Karpas-422 (cell line): ENCODE results near the gene MRTFA. TPM values are rescaled to one million over a fixed set of nuclear protein-coding genes. Genes with fewer than 3 reads are reported as not detected.
"Not testable (repeated sequence)": the region's sequence is repeated elsewhere in the genome, so short reads cannot be mapped to it uniquely, and the experiment has no call there.

Experiments used
- DNase-seq: peaks from one replicate; pipeline ENCODE4 v3.0.0-alpha.2; 2015
- H2AFZ ChIP-seq: fragments of 200-600 bp; sonication (generic); 2 replicates; pipeline ENCODE4 v1.6.1; 2014; ENCODE audit warnings: antibody characterized with exemption, low read length, mixed read lengths
- H3K27ac ChIP-seq: fragments of 200-600 bp; sonication (generic); 2 replicates; pipeline ENCODE4 v1.5.1; 2014; ENCODE audit warnings: mild to moderate bottlenecking, low read length, moderate library complexity
- H3K27me3 ChIP-seq: fragments of 200-600 bp; sonication (generic); 2 replicates; pipeline ENCODE4 v1.6.1; 2014; ENCODE audit warnings: low read length, mixed read lengths
- H3K36me3 ChIP-seq: fragments of 200-600 bp; sonication (generic); 2 replicates; pipeline ENCODE4 v1.6.1; 2014; ENCODE audit warnings: low read length, mixed read lengths; ENCODE audit not compliant: insufficient read depth
- H3K4me1 ChIP-seq: fragments of 200-600 bp; sonication (generic); 2 replicates; pipeline ENCODE4 v1.6.1; 2014; ENCODE audit warnings: mild to moderate bottlenecking, low read length, mixed read lengths
- H3K4me2 ChIP-seq: fragments of 200-600 bp; sonication (generic); 2 replicates; pipeline ENCODE4 v1.6.1; 2014; ENCODE audit warnings: low read length, low read depth, mild to moderate bottlenecking; ENCODE audit not compliant: poor library complexity, severe bottlenecking
- H3K4me3 ChIP-seq: fragments of 200-600 bp; sonication (generic); 2 replicates; pipeline ENCODE4 v1.5.1; 2014; ENCODE audit warnings: mild to moderate bottlenecking, antibody characterized with exemption, low read length, mixed read lengths
- H3K79me2 ChIP-seq: fragments of 200-600 bp; sonication (generic); 2 replicates; pipeline ENCODE4 v1.6.1; 2014; ENCODE audit warnings: mild to moderate bottlenecking, low read length, mixed read lengths
- H3K9ac ChIP-seq: fragments of 200-600 bp; sonication (generic); 2 replicates; pipeline ENCODE4 v1.6.0; 2014; ENCODE audit warnings: low read length
- H3K9me2 ChIP-seq: fragments of 200-600 bp; sonication (generic), shearing (Covaris generic); replicated peaks from 2 replicates; pipeline ENCODE4 v1.6.0; 2014; ENCODE audit warnings: mild to moderate bottlenecking, low read length, moderate library complexity; ENCODE audit not compliant: insufficient read depth
- H3K9me3 ChIP-seq: fragments of 300-700, 200-600 bp; sonication (generic); 2 replicates; pipeline ENCODE4 v1.6.1; 2014; ENCODE audit warnings: low read length, mixed read lengths
- H4K20me1 ChIP-seq: fragments of 200-600 bp; sonication (generic); 2 replicates; pipeline ENCODE4 v1.6.1; 2014; ENCODE audit warnings: mild to moderate bottlenecking, antibody characterized with exemption, low read length, low read depth; ENCODE audit not compliant: insufficient read depth
- total RNA-seq: library from RNA; depleted of rRNA; stranded (reverse); fragments of >200 nt; shearing (Covaris generic); gene quantifications from 2 replicates; pipeline ENCODE4 v1.2.3, GENCODE V29; 2014; ENCODE audit warnings: low replicate concordance

Gene MRTFA
- total RNA-seq, 1 experiment from 2014 or later: 37.2 TPM

DNA sequence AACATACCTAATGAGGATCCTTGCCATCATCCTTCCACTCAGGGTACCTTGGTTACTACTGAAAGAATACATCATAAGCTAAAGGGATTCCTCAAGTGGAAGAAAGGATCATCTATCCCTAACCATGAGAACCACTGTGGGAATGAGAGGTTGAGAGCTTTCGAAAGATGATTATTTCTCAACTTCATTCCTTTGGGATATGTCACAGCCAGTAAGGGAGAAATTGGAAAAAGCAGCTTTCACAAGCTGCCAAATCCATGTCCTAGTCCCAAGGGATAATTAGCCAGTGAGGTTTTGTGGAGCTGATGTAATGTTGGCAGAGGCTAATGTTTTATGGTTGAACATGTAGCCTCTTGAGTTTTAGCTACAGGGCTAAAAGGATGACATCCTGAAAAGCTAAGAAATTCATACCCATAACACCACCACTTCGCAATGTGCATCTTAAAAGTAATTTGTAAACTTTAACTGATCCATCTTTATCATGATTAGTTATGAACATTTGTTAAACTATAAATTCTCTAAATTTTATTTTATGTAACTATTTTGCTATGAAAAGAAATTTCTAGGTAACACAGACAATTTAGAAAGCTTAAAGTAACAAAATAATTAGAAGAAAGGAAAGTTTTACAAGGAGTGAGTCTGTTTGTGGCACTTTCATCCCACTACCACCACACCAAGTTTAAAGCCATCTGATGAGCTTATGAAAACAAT lies 123.9 kb downstream of the MRTFA start:
- Histone ChIP-seq H3K27me3 (no peaks in the 10 kb centered on the region), H3K9me2 (no peaks in the 10 kb centered on the region), H4K20me1 (no peaks in the 10 kb centered on the region), H3K4me1 (peaks cover 46% of the 10 kb centered on the region), H3K36me3 (no peaks in the 10 kb centered on the region), H2AFZ (no peak overlapping the region), H3K4me3 (no peak overlapping the region), H3K79me2 (peaks cover 40% of the 10 kb centered on the region), H3K27ac (no peak overlapping the region), H3K4me2 (no peak overlapping the region), H3K9me3 (no peaks in the 10 kb centered on the region), H3K9ac (no peak overlapping the region)
- no peak for DNase-seq

DNA sequence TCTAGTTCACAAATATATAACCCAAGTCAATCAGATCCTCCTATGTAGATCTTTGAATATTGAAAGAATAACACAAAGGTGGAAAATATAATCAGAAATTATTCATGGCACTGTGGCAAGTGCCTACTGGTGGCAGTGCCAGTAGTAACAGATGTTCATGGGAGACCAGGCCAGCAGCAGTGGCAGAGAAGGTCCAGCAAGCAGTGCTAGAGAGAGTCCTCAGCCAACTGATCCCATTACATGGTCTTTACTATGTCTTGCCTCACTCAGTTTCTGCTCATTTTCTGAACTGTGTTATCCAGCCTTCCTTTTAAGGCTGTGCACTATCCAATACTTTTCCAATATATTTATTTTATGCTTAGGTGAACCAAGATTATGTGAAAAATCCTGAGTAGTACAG lies 124.9 kb downstream of the MRTFA start:
- Histone ChIP-seq H3K4me1 (peaks cover 52% of the 10 kb centered on the region), H3K27ac (no peak overlapping the region), H3K9me2 (no peaks in the 10 kb centered on the region), H3K9me3 (no peaks in the 10 kb centered on the region), H3K4me2 (no peak overlapping the region), H2AFZ (no peak overlapping the region), H3K36me3 (no peaks in the 10 kb centered on the region), H3K27me3 (no peaks in the 10 kb centered on the region), H4K20me1 (no peaks in the 10 kb centered on the region), H3K4me3 (no peak overlapping the region), H3K79me2 (peaks cover 41% of the 10 kb centered on the region), H3K9ac (no peak overlapping the region)
- no peak for DNase-seq

DNA sequence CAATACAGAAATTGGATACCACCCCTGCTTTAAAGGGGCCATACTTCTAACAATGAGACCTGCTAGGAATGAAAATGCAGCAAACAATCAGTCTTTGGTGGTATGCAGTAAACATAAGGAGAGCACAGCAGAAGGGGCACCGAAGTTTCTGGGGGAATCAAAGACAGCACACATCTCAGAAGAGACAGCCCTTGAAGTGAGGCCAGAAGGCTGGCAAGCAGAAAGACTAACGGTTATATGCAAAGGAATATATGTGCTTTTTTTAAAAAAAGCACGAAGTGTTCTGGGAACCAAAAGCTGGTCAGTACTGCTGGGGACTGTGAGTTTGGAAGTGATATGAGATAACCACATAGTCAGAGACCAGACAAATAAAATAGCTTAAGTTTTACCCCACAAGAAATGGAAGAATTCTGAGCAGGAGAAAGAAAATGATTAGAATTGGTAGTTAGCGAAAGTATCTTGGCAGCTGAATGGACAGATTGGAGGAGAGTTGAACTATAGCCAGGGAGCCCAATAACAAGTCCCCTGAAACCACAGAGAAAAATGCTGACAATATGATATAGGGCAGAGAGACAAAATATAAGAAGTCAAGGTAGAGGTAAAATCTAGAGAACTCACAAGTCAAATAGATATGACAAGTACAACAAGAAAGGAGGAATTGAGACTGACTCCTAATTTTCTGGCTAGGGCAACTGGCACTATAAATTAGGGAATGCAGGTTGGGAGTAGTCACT lies 125.7 kb downstream of the MRTFA start:
- Histone ChIP-seq H3K4me1 (peaks cover 57% of the 10 kb centered on the region), H3K9me3 (no peaks in the 10 kb centered on the region), H3K36me3 (no peaks in the 10 kb centered on the region), H4K20me1 (no peaks in the 10 kb centered on the region), H3K27me3 (no peaks in the 10 kb centered on the region), H3K4me3 (no peak overlapping the region), H3K4me2 (peak overlapping the region; percentile 1), H3K9ac (no peak overlapping the region), H2AFZ (no peak overlapping the region), H3K79me2 (peaks cover 39% of the 10 kb centered on the region), H3K9me2 (no peaks in the 10 kb centered on the region), H3K27ac (peak overlapping the region; percentile 62)
- DNase-seq: no peak

DNA sequence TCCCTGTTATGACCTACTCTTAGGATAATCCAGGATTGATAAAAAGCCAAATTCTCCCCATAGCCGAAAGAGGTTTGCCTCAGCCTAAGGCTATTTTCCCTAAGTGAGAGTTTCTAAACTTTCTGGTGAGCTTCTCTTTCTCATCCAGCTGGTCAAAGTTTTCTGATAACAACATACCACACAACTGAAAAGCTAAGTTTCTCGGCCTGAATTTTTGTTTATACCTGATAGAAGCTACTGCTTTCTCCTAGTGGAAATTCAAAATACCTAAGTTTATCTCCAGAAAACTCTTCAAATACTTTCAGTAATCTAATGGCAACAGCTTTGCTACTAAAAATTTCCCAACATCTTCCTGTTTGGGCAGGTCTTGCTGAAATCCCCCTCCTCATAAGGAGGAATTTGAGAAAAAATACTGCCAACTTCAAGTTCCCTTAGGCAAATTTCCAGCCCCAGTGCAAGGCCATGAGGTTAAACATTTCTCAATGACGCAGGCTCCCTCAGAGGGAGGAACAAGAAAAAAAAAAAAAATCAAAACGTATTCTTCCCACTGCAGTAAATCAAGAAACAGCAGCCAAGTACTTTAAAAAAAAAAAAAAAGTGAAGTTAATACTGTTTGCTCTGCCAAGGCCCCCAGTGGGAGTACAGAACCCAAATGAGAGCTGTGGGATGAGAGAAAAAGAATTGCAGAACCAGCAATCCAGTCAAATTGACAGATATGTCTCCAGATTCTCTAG lies 127.0 kb downstream of the MRTFA start:
- Histone ChIP-seq H3K4me2 (peak overlapping the region; percentile 22), H3K4me1 (peaks cover 66% of the 10 kb centered on the region), H3K4me3 (no peak overlapping the region), H3K9ac (peak overlapping the region; percentile 28; the same call in 1 of the 2 replicates), H3K9me2 (no peaks in the 10 kb centered on the region), H3K79me2 (peaks cover 42% of the 10 kb centered on the region), H2AFZ (no peak overlapping the region), H3K36me3 (no peaks in the 10 kb centered on the region), H4K20me1 (no peaks in the 10 kb centered on the region), H3K9me3 (no peaks in the 10 kb centered on the region), H3K27me3 (no peaks in the 10 kb centered on the region), H3K27ac (peak overlapping the region; percentile 62; the same call in 1 of the 2 replicates)
- DNase-seq: no peak

DNA sequence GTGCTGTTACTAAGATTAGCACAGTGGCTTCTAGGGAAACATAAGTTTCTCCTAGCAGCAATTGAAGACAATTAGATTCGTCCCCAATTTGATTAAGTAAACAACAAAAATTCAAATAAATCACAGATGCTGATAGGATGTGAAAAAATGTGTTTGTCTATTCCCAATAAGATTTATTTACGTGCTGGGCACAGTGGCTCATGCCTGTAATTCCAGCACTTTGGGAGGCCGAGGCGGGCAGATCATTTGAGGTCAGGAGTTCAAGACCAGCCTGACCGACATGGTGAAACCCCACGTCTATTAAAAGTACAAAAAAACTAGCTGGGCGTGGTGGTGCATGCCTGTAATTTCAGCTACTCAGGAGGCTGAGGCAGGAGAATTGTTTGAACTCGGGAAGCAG lies 128.5 kb downstream of the MRTFA start:
- H3K4me1 ChIP-seq: peaks cover 72% of the 10 kb centered on the region
- not testable (repeated sequence) for H4K20me1 ChIP-seq, H3K4me3 ChIP-seq, DNase-seq, H2AFZ ChIP-seq, H3K27me3 ChIP-seq, H3K9me3 ChIP-seq, H3K36me3 ChIP-seq, H3K9ac ChIP-seq, H3K9me2 ChIP-seq
- H3K27ac ChIP-seq: peak overlapping the region; percentile 48; the same call in 1 of the 2 replicates
- peaks cover 48% of the 10 kb centered on the region for H3K79me2 ChIP-seq
- peak overlapping the region; percentile 40 for H3K4me2 ChIP-seq

DNA sequence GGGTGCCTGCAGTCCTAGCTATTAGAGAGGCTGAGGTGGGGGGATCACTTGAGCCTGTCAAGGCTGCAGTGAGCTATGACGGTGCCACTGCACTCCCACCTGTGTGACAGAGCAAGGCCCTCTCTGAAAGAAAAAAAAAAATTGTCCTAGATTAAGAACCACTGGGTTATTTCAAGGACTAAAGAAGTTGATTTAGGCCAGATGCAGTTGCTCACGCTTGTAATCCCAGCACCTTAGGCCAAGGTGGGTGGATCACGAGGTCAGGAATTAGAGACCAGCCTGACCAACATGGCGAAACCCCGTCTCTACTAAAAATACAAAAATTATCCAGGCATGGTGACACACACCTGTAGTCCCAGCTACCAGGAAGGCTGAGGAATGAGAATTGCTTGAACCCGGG lies 129.0 kb downstream of the MRTFA start:
- Histone ChIP-seq H3K4me3 (no peak overlapping the region), H3K9ac (0 out of 2 replicates have a peak overlapping the region, but pooled peaks have one; percentile 12), H2AFZ (no peak overlapping the region), H3K9me2 (no peaks in the 10 kb centered on the region), H3K9me3 (no peaks in the 10 kb centered on the region), H4K20me1 (no peaks in the 10 kb centered on the region), H3K4me1 (peaks cover 72% of the 10 kb centered on the region), H3K79me2 (peaks cover 50% of the 10 kb centered on the region), H3K27ac (peak overlapping the region; percentile 48), H3K27me3 (no peaks in the 10 kb centered on the region), H3K36me3 (no peaks in the 10 kb centered on the region), H3K4me2 (peak overlapping the region; percentile 40)
- peak; percentile 49 for DNase-seq

DNA sequence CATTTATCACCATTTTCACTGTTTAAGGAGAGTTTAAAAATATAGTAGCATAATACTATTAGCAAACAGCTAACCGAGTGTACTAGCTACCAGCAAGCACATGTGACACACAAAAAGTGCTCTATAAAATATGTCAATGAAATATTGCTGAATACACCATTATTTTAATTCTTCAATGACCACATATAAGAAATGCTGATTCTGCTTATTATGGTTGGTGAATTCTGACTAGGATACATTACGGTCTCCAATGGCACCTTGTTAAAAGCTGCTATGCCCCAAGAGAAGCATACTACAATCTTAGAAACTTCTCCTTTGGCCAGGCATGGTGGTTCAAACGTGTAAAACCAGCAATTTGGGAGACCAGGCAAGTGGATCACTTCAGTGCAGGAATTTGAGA lies 129.8 kb downstream of the MRTFA start:
- no peak overlapping the region for H3K4me2 ChIP-seq

More for the DNA sequence above, 129.8 kb downstream of the MRTFA start:
- Histone ChIP-seq H3K27me3 (no peaks in the 10 kb centered on the region), H3K9ac (no peak overlapping the region), H3K27ac (peak overlapping the region; percentile 48), H3K9me2 (no peaks in the 10 kb centered on the region), H3K4me1 (peaks cover 71% of the 10 kb centered on the region), H3K36me3 (no peaks in the 10 kb centered on the region), H4K20me1 (no peaks in the 10 kb centered on the region), H3K9me3 (no peaks in the 10 kb centered on the region), H3K79me2 (peaks cover 48% of the 10 kb centered on the region), H2AFZ (no peak overlapping the region), H3K4me3 (no peak overlapping the region)
- no peak for DNase-seq
